ENCODE data around the gene FAU.

DNA sequence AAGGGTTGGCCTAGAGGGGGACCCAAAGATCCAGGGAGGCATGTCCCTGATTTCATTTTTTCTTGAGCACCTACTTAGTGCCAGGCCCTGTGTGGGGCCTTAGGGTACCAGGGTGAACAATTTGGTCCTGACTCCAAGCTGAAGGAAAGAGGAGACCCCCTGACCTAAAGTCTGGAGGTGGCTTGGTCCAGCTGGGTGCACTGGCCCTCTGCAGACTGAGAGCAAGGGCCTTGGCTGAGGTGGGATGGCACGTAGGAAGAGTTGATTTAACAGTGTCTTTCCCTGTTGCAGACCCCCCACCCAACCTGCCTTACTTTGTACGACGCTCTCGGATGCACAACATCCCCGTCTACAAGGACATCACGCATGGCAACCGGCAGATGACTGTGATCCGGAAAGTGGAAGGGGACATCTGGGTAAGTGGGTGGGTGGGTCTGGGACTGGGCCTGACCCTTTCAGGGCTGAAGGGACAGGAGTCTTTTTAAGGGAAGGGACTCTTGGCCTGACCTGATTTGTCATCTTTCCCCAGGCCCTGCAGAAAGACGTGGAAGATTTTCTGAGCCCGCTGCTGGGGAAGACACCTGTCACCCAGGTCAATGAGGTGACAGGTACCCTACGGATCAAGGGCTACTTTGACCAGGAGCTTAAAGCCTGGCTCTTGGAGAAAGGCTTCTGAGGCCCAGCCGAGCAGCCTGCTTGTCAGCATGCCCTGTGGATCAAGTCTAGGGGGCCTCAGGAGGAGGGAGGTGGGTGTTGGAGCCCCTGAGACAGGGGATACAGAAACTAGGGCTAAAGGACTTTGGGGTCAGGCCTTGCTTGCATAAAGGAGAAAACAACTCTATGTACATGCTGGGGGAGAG is 3.5 kb upstream of the FAU start:
- no peak for TF ChIP-seq TAF1 (IDR thresholded peaks at IDR 0.05; ENCODE audit: borderline replicate concordance, insufficient read depth, low read length)
- TF ChIP-seq SIN3A (IDR thresholded peaks at IDR 0.05; ENCODE audit: borderline replicate concordance, insufficient read depth, low read length) = no peak
- TF ChIP-seq POLR2AphosphoS5 (IDR thresholded peaks at IDR 0.05; ENCODE audit: low read depth, low read length) = no peak
- TF ChIP-seq, protein P1, sequence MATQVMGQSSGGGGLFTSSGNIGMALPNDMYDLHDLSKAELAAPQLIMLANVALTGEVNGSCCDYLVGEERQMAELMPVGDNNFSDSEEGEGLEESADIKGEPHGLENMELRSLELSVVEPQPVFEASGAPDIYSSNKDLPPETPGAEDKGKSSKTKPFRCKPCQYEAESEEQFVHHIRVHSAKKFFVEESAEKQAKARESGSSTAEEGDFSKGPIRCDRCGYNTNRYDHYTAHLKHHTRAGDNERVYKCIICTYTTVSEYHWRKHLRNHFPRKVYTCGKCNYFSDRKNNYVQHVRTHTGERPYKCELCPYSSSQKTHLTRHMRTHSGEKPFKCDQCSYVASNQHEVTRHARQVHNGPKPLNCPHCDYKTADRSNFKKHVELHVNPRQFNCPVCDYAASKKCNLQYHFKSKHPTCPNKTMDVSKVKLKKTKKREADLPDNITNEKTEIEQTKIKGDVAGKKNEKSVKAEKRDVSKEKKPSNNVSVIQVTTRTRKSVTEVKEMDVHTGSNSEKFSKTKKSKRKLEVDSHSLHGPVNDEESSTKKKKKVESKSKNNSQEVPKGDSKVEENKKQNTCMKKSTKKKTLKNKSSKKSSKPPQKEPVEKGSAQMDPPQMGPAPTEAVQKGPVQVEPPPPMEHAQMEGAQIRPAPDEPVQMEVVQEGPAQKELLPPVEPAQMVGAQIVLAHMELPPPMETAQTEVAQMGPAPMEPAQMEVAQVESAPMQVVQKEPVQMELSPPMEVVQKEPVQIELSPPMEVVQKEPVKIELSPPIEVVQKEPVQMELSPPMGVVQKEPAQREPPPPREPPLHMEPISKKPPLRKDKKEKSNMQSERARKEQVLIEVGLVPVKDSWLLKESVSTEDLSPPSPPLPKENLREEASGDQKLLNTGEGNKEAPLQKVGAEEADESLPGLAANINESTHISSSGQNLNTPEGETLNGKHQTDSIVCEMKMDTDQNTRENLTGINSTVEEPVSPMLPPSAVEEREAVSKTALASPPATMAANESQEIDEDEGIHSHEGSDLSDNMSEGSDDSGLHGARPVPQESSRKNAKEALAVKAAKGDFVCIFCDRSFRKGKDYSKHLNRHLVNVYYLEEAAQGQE (IDR thresholded peaks at IDR 0.05; ENCODE audit: insufficient read depth in 1 of 2, low read depth in 2 of 2, low read length in 2 of 2) = no peak
